ENCODE results near the gene PLA1A. TPM values are rescaled to one million over a fixed set of nuclear protein-coding genes. Genes with fewer than 3 reads are reported as not detected.

The PLA1A gene
- total RNA-seq, 1 experiment from 2014 or later: not detected

DNA sequence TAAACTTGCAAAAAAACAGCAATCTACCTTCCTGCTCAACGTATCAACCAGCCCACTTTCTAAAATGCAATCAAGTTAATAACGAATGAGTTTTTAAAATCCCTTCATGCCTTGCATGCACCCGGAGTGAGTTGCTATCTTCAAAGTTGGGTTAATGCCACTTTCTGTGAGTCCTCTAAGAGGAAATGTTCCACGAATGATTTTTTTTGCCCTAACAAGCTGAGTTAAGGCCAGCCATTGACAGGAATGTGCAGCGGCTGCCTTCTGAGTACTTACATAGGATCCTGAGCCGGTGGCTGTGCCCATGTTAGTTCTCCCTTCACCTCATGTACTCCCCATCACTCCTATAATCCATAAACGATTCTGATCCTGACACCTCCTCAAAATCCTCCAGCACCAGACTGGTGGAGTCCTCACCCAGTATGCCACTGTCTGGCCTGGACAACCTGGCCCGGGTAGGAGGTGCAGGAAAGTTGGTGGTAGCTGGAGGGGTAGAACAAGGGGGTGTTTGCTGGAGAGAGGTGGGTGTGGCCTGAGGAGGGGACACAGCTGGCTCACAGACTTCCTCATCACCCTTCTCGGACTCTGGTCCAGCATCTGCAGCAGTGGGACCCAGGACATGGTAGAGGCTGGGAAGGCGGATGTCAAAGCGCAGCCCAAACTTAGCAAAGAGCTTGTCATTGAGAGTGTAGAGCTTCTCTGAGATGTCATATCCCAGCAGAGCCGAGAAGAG, 50.3 kb downstream of the PLA1A start:
- BruUV-seq (replicated peaks): no TSS peak
- ChIA-PET CTCF (no interaction called here), POLR2A (ENCODE audit: low non-redundant PET) (no interaction called here)
- H3K36me3 ChIP-seq (ENCODE audit: insufficient read depth, low read length, poor library complexity, severe bottlenecking): no peaks in the 10 kb centered on the region
- intact Hi-C loops (cut with micrococcal nuclease; ENCODE audit: unreplicated experiment): no loop called here
- no peaks in the 10 kb centered on the region for H3K27me3 ChIP-seq (replicated peaks; ENCODE audit: insufficient read depth, low read depth, low read length, poor library complexity)
- H3K27ac ChIP-seq (ENCODE audit: low read depth, low read length, poor library complexity, severe bottlenecking): no peak overlapping the region
- no peaks in the 10 kb centered on the region for H3K9me3 ChIP-seq (ENCODE audit: low read depth, low read length, poor library complexity, severe bottlenecking)
- H3K4me3 ChIP-seq (ENCODE audit: low read depth, low read length, poor library complexity, severe bottlenecking): no peak overlapping the region
- DNase-seq (ENCODE audit: low spot score): no peak
- TF ChIP-seq, protein P1, sequence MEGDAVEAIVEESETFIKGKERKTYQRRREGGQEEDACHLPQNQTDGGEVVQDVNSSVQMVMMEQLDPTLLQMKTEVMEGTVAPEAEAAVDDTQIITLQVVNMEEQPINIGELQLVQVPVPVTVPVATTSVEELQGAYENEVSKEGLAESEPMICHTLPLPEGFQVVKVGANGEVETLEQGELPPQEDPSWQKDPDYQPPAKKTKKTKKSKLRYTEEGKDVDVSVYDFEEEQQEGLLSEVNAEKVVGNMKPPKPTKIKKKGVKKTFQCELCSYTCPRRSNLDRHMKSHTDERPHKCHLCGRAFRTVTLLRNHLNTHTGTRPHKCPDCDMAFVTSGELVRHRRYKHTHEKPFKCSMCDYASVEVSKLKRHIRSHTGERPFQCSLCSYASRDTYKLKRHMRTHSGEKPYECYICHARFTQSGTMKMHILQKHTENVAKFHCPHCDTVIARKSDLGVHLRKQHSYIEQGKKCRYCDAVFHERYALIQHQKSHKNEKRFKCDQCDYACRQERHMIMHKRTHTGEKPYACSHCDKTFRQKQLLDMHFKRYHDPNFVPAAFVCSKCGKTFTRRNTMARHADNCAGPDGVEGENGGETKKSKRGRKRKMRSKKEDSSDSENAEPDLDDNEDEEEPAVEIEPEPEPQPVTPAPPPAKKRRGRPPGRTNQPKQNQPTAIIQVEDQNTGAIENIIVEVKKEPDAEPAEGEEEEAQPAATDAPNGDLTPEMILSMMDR (conservative IDR thresholded peaks at IDR 0.05; ENCODE audit: low read depth, low read length): no peak
- no peak for TF ChIP-seq EZH2 (IDR thresholded peaks at IDR 0.05; ENCODE audit: borderline replicate concordance, low read depth, low read length, poor library complexity, severe bottlenecking)
- no peaks in the 10 kb centered on the region for H3K4me1 ChIP-seq (ENCODE audit: insufficient read depth, low read length, poor library complexity, severe bottlenecking)

DNA sequence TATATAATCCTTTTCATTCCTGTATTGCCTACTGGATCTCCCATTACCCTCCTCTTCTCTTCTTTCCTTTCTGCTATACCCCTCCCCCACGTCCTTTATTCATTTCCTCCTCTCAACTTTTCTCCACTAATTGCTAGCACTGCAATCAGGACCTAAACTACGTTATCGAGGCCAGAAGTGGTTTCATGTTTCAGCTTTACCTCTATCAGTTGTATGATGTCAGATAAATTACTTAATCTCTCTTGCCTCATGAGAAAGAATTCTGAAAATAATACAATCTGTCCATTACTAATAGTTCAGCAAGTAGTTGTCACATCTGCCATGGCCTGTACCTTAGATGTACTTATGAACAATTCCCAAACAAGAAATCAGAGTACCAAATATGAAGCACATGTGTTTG, 52.1 kb downstream of the PLA1A start:
- POLR2A ChIA-PET (ENCODE audit: low non-redundant PET): no interaction called here
- Histone ChIP-seq H3K36me3 (ENCODE audit: insufficient read depth, low read length, poor library complexity, severe bottlenecking) (no peaks in the 10 kb centered on the region), H3K9me3 (ENCODE audit: low read depth, low read length, poor library complexity, severe bottlenecking) (no peaks in the 10 kb centered on the region), H3K27me3 (replicated peaks; ENCODE audit: insufficient read depth, low read depth, low read length, poor library complexity) (no peaks in the 10 kb centered on the region), H3K4me1 (ENCODE audit: insufficient read depth, low read length, poor library complexity, severe bottlenecking) (no peaks in the 10 kb centered on the region), H3K27ac (ENCODE audit: low read depth, low read length, poor library complexity, severe bottlenecking) (no peak overlapping the region), H3K4me3 (ENCODE audit: low read depth, low read length, poor library complexity, severe bottlenecking) (no peak overlapping the region)
- intact Hi-C loops (cut with micrococcal nuclease; ENCODE audit: unreplicated experiment): no loop called here
- DNase-seq (ENCODE audit: low spot score): no peak
- TF ChIP-seq, protein P1 (conservative IDR thresholded peaks at IDR 0.05; ENCODE audit: low read depth, low read length): no peak
- no peak for TF ChIP-seq EZH2 (IDR thresholded peaks at IDR 0.05; ENCODE audit: borderline replicate concordance, low read depth, low read length, poor library complexity, severe bottlenecking)
- CTCF ChIA-PET: no interaction called here
- BruUV-seq (replicated peaks): no TSS peak

DNA sequence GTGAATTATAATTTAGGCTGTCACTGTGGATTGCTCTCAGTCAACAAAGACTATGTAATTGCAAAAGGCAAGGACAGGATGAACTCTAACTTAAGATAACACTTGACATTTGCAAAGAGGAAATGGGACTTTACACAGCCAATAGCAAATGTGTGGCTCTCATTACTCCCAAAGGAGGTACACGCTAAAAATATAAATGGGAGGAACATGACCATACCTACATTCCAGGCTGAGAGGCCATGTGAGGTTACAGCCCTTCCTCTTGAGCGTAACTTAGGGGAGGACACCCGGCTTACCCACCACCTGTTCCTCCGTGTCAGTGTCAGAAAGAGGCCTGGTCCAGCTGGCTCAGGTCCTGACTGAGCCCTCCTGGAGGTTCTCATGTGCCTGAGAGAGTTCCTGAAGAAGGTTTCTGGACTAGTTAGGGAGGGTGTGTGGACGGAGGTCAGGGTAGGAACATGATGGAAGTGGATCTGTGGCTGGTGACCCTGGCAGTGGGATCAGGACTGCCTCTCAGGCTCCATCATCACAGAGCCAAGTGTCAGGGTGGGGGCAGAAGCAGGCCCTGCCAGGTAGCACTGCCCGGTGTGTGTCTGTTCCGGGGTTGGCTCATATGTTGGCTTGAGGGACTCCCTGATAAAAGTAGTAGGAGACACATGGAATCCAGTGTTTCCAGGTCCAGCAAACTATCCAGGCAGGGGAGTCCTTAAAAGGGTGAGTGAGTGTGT, 54.8 kb downstream of the PLA1A start:
- Histone ChIP-seq H3K27me3 (replicated peaks; ENCODE audit: insufficient read depth, low read depth, low read length, poor library complexity) (no peaks in the 10 kb centered on the region), H3K36me3 (ENCODE audit: insufficient read depth, low read length, poor library complexity, severe bottlenecking) (no peaks in the 10 kb centered on the region), H3K9me3 (ENCODE audit: low read depth, low read length, poor library complexity, severe bottlenecking) (no peaks in the 10 kb centered on the region), H3K4me1 (ENCODE audit: insufficient read depth, low read length, poor library complexity, severe bottlenecking) (no peaks in the 10 kb centered on the region), H3K27ac (ENCODE audit: low read depth, low read length, poor library complexity, severe bottlenecking) (no peak overlapping the region), H3K4me3 (ENCODE audit: low read depth, low read length, poor library complexity, severe bottlenecking) (no peak overlapping the region)
- BruUV-seq (replicated peaks): no TSS peak
- CTCF ChIA-PET: no interaction called here
- POLR2A ChIA-PET (ENCODE audit: low non-redundant PET): no interaction called here
- intact Hi-C loops (cut with micrococcal nuclease; ENCODE audit: unreplicated experiment): no loop called here
- no peak for DNase-seq (ENCODE audit: low spot score)
- no peak for TF ChIP-seq EZH2 (IDR thresholded peaks at IDR 0.05; ENCODE audit: borderline replicate concordance, low read depth, low read length, poor library complexity, severe bottlenecking)
- TF ChIP-seq, protein P1 (conservative IDR thresholded peaks at IDR 0.05; ENCODE audit: low read depth, low read length): no peak

Measured in A673 (cell line).